ENCODE measurements around the gene CCDC51. TPM values are rescaled to one million over a fixed set of nuclear protein-coding genes. Genes with fewer than 3 reads are reported as not detected.

The CCDC51 gene
- total RNA-seq, 1 experiment from 2014 or later = 27.8 TPM

Other genes with a start within 250 kb of the CCDC51 start
- not detected in 2 replicates for gene CAMP, start 216.6 kb downstream of the CCDC51 start, total RNA-seq (2014; rRNA removed)
- 9.4 and 10.2 TPM in 2 replicates for gene ZNF589, start 199.0 kb downstream of the CCDC51 start, total RNA-seq (2014; rRNA removed)
- gene NME6, start 138.8 kb downstream of the CCDC51 start, total RNA-seq (2014; rRNA removed) = 35.2 and 37.4 TPM in 2 replicates
- not detected in 2 replicates for gene SPINK8, start 106.5 kb downstream of the CCDC51 start, total RNA-seq (2014; rRNA removed)
- gene FBXW12, start 67.9 kb downstream of the CCDC51 start, total RNA-seq (2014; rRNA removed) = not detected in 2 replicates
- 31.8 and 35.4 TPM in 2 replicates for gene PLXNB1, start 10.0 kb downstream of the CCDC51 start, total RNA-seq (2014; rRNA removed)
- 517 and 618 TPM in 2 replicates for gene TMA7, start 138 bp upstream of the CCDC51 start, total RNA-seq (2014; rRNA removed)
- gene ATRIP, start 6.6 kb upstream of the CCDC51 start, total RNA-seq (2014; rRNA removed) = 13.9 and 16.1 TPM in 2 replicates
- gene SHISA5, start 64.1 kb upstream of the CCDC51 start, total RNA-seq (2014; rRNA removed) = 159 and 164 TPM in 2 replicates
- gene PFKFB4, start 116.7 kb upstream of the CCDC51 start, total RNA-seq (2014; rRNA removed) = 33.5 and 35.2 TPM in 2 replicates
- gene UCN2, start 123.7 kb upstream of the CCDC51 start, total RNA-seq (2014; rRNA removed) = 0.81 and 0.91 TPM in 2 replicates
- 7.9 and 10.6 TPM in 2 replicates for gene COL7A1, start 155.2 kb upstream of the CCDC51 start, total RNA-seq (2014; rRNA removed)
- gene UQCRC1, start 169.5 kb upstream of the CCDC51 start, total RNA-seq (2014; rRNA removed) = 575 and 622 TPM in 2 replicates
- gene TMEM89, start 181.7 kb upstream of the CCDC51 start, total RNA-seq (2014; rRNA removed) = not detected in 2 replicates
- gene SLC26A6, start 195.3 kb upstream of the CCDC51 start, total RNA-seq (2014; rRNA removed) = 38.1 and 44.9 TPM in 2 replicates
- gene CELSR3, start 222.8 kb upstream of the CCDC51 start, total RNA-seq (2014; rRNA removed) = 0.92 and 1.1 TPM in 2 replicates
- gene NCKIPSD, start 245.8 kb upstream of the CCDC51 start, total RNA-seq (2014; rRNA removed) = 56.3 and 66.8 TPM in 2 replicates